SK-N-MC (cell line): ENCODE data around the gene FAM53B.
A peak's percentile ranks its signal among the peaks of the same experiment; 100 is the strongest.
"Not testable (repeated sequence)": the region's sequence is repeated elsewhere in the genome, so short reads cannot be mapped to it uniquely, and the experiment has no call there.

Source experiments
- DNase-seq: peaks from one replicate; pipeline ENCODE4 v3.0.0-alpha.2; 2011; ENCODE audit warnings: low read depth, low spot score
- H3K27ac ChIP-seq: fragments of 200-600 bp; sonication (generic); 2 replicates; pipeline ENCODE4 v1.5.1; 2016; ENCODE audit warnings: mixed run types
- H3K36me3 ChIP-seq: fragments of 200-600 bp; sonication (generic); 2 replicates; pipeline ENCODE4 v1.6.1; 2017; ENCODE audit warnings: antibody characterized with exemption, low read length, mixed read lengths; ENCODE audit not compliant: insufficient read depth
- H3K4me3 ChIP-seq: fragments of 200-600 bp; sonication (generic); 2 replicates; pipeline ENCODE4 v1.5.1; 2016
- H3K9ac ChIP-seq: fragments of 200-600 bp; sonication (generic); 2 replicates; pipeline ENCODE4 v1.8.0; 2017; ENCODE audit warnings: mixed run types, mixed read lengths; ENCODE audit not compliant: insufficient read length
- H3K9me3 ChIP-seq: fragments of 200-600 bp; sonication (generic); 2 replicates; pipeline ENCODE4 v1.6.1; 2017; ENCODE audit warnings: low read depth, mild to moderate bottlenecking, antibody characterized with exemption, low read length, moderate library complexity, mixed read lengths
- EZH2 ChIP-seq: fragments of 200-600 bp; sonication (generic); IDR thresholded peaks from one replicate; pipeline ENCODE4 v1.6.1; 2017; ENCODE audit warnings: antibody characterized with exemption
- FOXP2 ChIP-seq: optimal IDR thresholded peaks from 2 replicates; pipeline ENCODE3; 2011; ENCODE audit warnings: mild to moderate bottlenecking, moderate library complexity; ENCODE audit not compliant: insufficient read depth; ENCODE audit errors: extremely low read length, control extremely low read depth
- POLR2AphosphoS5 ChIP-seq: IDR thresholded peaks from 2 replicates; pipeline ENCODE4 v1.6.1; 2012; ENCODE audit warnings: mild to moderate bottlenecking, low read depth, low read length, borderline replicate concordance

Gene FAM53B

GRCh38 chr10:124744102-124745050, at the start of gene FAM53B:
FAM53B (minus strand) TSS chr10:124744378; CDS start chr10:124706713, 37,665 bp downstream.
- TF ChIP-seq EZH2 (no peak), FOXP2 (no peak), POLR2AphosphoS5 (no peak)
- Histone ChIP-seq H3K27ac (no peak within 1 kb of the TSS), H3K4me3 (peak within 1 kb of the TSS; percentile 79), H3K9ac (peak within 1 kb of the TSS; percentile 80), H3K36me3 (no peaks in the 10 kb centered on the region), H3K9me3 (no peaks in the 10 kb centered on the region)
- DNase-seq: no peak

- H3K9me3 ChIP-seq: no peaks in the 10 kb centered on the region
- H3K9ac ChIP-seq: no peak overlapping the region
- peaks cover 7% of the 10 kb centered on the region; the same call in 1 of the 2 replicates for H3K36me3 ChIP-seq
- no peak for DNase-seq
- no peak overlapping the region for H3K4me3 ChIP-seq
- H3K27ac ChIP-seq: no peak overlapping the region
- TF ChIP-seq POLR2AphosphoS5 (no peak), EZH2 (no peak), FOXP2 (no peak)
Observed at GRCh38 chr10:124792998-124793352, 48.8 kb upstream of the FAM53B start.

GRCh38 chr10:124791547-124792348, 47.6 kb upstream of the FAM53B start, which contains the start of gene EEF1AKMT2:
EEF1AKMT2 (minus strand) TSS chr10:124791887; CDS start chr10:124791833, 54 bp downstream.
- peaks cover 13% of the 10 kb centered on the region; the same call in 1 of the 2 replicates for H3K36me3 ChIP-seq
- peak within 1 kb of the TSS; percentile 83 for H3K4me3 ChIP-seq
- H3K27ac ChIP-seq: peak within 1 kb of the TSS; percentile 50
- no peaks in the 10 kb centered on the region for H3K9me3 ChIP-seq
- no peak for TF ChIP-seq FOXP2
- no peak for TF ChIP-seq EZH2
- TF ChIP-seq POLR2AphosphoS5: peak; percentile 71
- DNase-seq: no peak
- peak within 1 kb of the TSS; percentile 93 for H3K9ac ChIP-seq

GRCh38 chr10:124782900-124783299, 38.7 kb upstream of the FAM53B start:
- H3K9ac ChIP-seq, H3K4me3 ChIP-seq, H3K27ac ChIP-seq, H3K9me3 ChIP-seq, DNase-seq: not testable (repeated sequence)
- H3K36me3 ChIP-seq: peaks cover 18% of the 10 kb centered on the region; the same call in 1 of the 2 replicates

- Histone ChIP-seq H3K9me3 (no peaks in the 10 kb centered on the region), H3K9ac (no peak overlapping the region), H3K4me3 (no peak overlapping the region), H3K27ac (no peak overlapping the region), H3K36me3 (peaks cover 14% of the 10 kb centered on the region)
- DNase-seq: no peak
- TF ChIP-seq FOXP2 (no peak), EZH2 (no peak), POLR2AphosphoS5 (no peak)
Observed at GRCh38 chr10:124768791-124769190, 24.6 kb upstream of the FAM53B start.

GRCh38 chr10:124765256-124765655, 21.1 kb upstream of the FAM53B start:
- TF ChIP-seq FOXP2: no peak
- TF ChIP-seq EZH2: no peak
- TF ChIP-seq POLR2AphosphoS5: no peak
- DNase-seq: no peak
- H3K9me3 ChIP-seq: no peaks in the 10 kb centered on the region
- no peaks in the 10 kb centered on the region; the same call in 1 of the 2 replicates for H3K36me3 ChIP-seq
- no peak overlapping the region for H3K9ac ChIP-seq
- no peak overlapping the region for H3K4me3 ChIP-seq
- H3K27ac ChIP-seq: 0 out of 2 replicates have a peak overlapping the region, but pooled peaks have one; percentile 25

- no peak overlapping the region for H3K4me3 ChIP-seq
- peaks cover 4% of the 10 kb centered on the region; the same call in 1 of the 2 replicates for H3K36me3 ChIP-seq
- no peak overlapping the region for H3K27ac ChIP-seq
- H3K9ac ChIP-seq: no peak overlapping the region
- TF ChIP-seq EZH2 (no peak), FOXP2 (no peak), POLR2AphosphoS5 (no peak)
- no peaks in the 10 kb centered on the region for H3K9me3 ChIP-seq
- no peak for DNase-seq
Observed at GRCh38 chr10:124763267-124763666, 19.1 kb upstream of the FAM53B start.

GRCh38 chr10:124762281-124762680, 18.1 kb upstream of the FAM53B start:
- Histone ChIP-seq H3K36me3 (peaks cover 4% of the 10 kb centered on the region; the same call in 1 of the 2 replicates), H3K4me3 (no peak overlapping the region)
- no peak for DNase-seq

More at GRCh38 chr10:124762281-124762680, 18.1 kb upstream of the FAM53B start:
- H3K9me3 ChIP-seq: no peaks in the 10 kb centered on the region
- TF ChIP-seq FOXP2 (no peak), EZH2 (no peak), POLR2AphosphoS5 (no peak)
- no peak overlapping the region for H3K27ac ChIP-seq
- no peak overlapping the region for H3K9ac ChIP-seq
